ENCODE results near the gene MYO1D.
"Not testable (repeated sequence)": the region's sequence is repeated elsewhere in the genome, so short reads cannot be mapped to it uniquely, and the experiment has no call there.

The MYO1D gene

GRCh38 chr17:32731556-32732295 lies 145.2 kb downstream of the MYO1D start:
- Mint-ChIP-seq H3K27me3 (no peaks in the 10 kb centered on the region), H3K9me3 (no peaks in the 10 kb centered on the region), H3K4me1 (no peaks in the 10 kb centered on the region), H3K4me3 (no peak overlapping the region), H3K36me3 (peaks cover 2% of the 10 kb centered on the region), H3K27ac (no peak overlapping the region)

- no peak overlapping the region for H3K27ac Mint-ChIP-seq
- no peaks in the 10 kb centered on the region for H3K4me1 Mint-ChIP-seq
- H3K9me3 Mint-ChIP-seq, result peaks cover 7% of the 10 kb centered on the region
- no peaks in the 10 kb centered on the region for H3K27me3 Mint-ChIP-seq
- H3K4me3 Mint-ChIP-seq, result no peak overlapping the region
- H3K36me3 Mint-ChIP-seq, result peaks cover 12% of the 10 kb centered on the region
Observed at GRCh38 chr17:32727681-32728080, 149.2 kb downstream of the MYO1D start.

- H3K36me3 Mint-ChIP-seq, result peaks cover 12% of the 10 kb centered on the region
- no peak overlapping the region for H3K4me3 Mint-ChIP-seq
- H3K27ac Mint-ChIP-seq, result no peak overlapping the region
- peaks cover 7% of the 10 kb centered on the region for H3K9me3 Mint-ChIP-seq
- H3K27me3 Mint-ChIP-seq, result no peaks in the 10 kb centered on the region
- no peaks in the 10 kb centered on the region for H3K4me1 Mint-ChIP-seq
Observed at GRCh38 chr17:32725697-32726096, 151.2 kb downstream of the MYO1D start.

GRCh38 chr17:32723310-32723955 lies 153.5 kb downstream of the MYO1D start:
- Mint-ChIP-seq H3K9me3 (peaks cover 7% of the 10 kb centered on the region), H3K27ac (no peak overlapping the region), H3K4me3 (no peak overlapping the region), H3K36me3 (peaks cover 14% of the 10 kb centered on the region), H3K4me1 (no peaks in the 10 kb centered on the region), H3K27me3 (no peaks in the 10 kb centered on the region)

GRCh38 chr17:32722733-32723132 lies 154.2 kb downstream of the MYO1D start:
- Mint-ChIP-seq H3K4me1 (no peaks in the 10 kb centered on the region), H3K4me3 (no peak overlapping the region), H3K36me3 (peaks cover 14% of the 10 kb centered on the region), H3K9me3 (peaks cover 7% of the 10 kb centered on the region), H3K27ac (no peak overlapping the region), H3K27me3 (no peaks in the 10 kb centered on the region)

GRCh38 chr17:32720671-32721070 lies 156.3 kb downstream of the MYO1D start:
- H3K27ac Mint-ChIP-seq, result no peak overlapping the region
- H3K36me3 Mint-ChIP-seq, result peaks cover 16% of the 10 kb centered on the region
- H3K4me3 Mint-ChIP-seq, result no peak overlapping the region
- no peaks in the 10 kb centered on the region for H3K4me1 Mint-ChIP-seq
- no peaks in the 10 kb centered on the region for H3K27me3 Mint-ChIP-seq
- peaks cover 6% of the 10 kb centered on the region for H3K9me3 Mint-ChIP-seq

GRCh38 chr17:32719689-32720088 lies 157.2 kb downstream of the MYO1D start:
- Mint-ChIP-seq H3K4me3 (no peak overlapping the region), H3K27ac (no peak overlapping the region), H3K9me3 (no peaks in the 10 kb centered on the region), H3K4me1 (no peaks in the 10 kb centered on the region), H3K27me3 (no peaks in the 10 kb centered on the region), H3K36me3 (peaks cover 9% of the 10 kb centered on the region)

- not testable (repeated sequence) for H3K36me3 Mint-ChIP-seq, H3K9me3 Mint-ChIP-seq, H3K27me3 Mint-ChIP-seq, H3K27ac Mint-ChIP-seq, H3K4me3 Mint-ChIP-seq, H3K4me1 Mint-ChIP-seq
Observed at GRCh38 chr17:32714922-32715321, 162.0 kb downstream of the MYO1D start.

- not testable (repeated sequence) for H3K27ac Mint-ChIP-seq, H3K27me3 Mint-ChIP-seq, H3K4me3 Mint-ChIP-seq, H3K36me3 Mint-ChIP-seq, H3K9me3 Mint-ChIP-seq, H3K4me1 Mint-ChIP-seq
Observed at GRCh38 chr17:32714206-32714605, 162.7 kb downstream of the MYO1D start.

- Mint-ChIP-seq H3K9me3 (no peaks in the 10 kb centered on the region), H3K36me3 (peaks cover 8% of the 10 kb centered on the region), H3K27ac (no peak overlapping the region), H3K27me3 (no peaks in the 10 kb centered on the region), H3K4me1 (no peaks in the 10 kb centered on the region), H3K4me3 (no peak overlapping the region)
Observed at GRCh38 chr17:32713081-32713480, 163.8 kb downstream of the MYO1D start.

- H3K27me3 Mint-ChIP-seq, result no peaks in the 10 kb centered on the region
- H3K9me3 Mint-ChIP-seq, result no peaks in the 10 kb centered on the region
- no peak overlapping the region for H3K27ac Mint-ChIP-seq
- peaks cover 6% of the 10 kb centered on the region for H3K36me3 Mint-ChIP-seq
- no peaks in the 10 kb centered on the region for H3K4me1 Mint-ChIP-seq
- no peak overlapping the region for H3K4me3 Mint-ChIP-seq
Observed at GRCh38 chr17:32709562-32709961, 167.4 kb downstream of the MYO1D start.

- Mint-ChIP-seq H3K4me3 (no peak overlapping the region), H3K27me3 (no peaks in the 10 kb centered on the region), H3K27ac (no peak overlapping the region), H3K4me1 (no peaks in the 10 kb centered on the region), H3K36me3 (no peaks in the 10 kb centered on the region), H3K9me3 (no peaks in the 10 kb centered on the region)
Observed at GRCh38 chr17:32701871-32702270, 175.1 kb downstream of the MYO1D start.

- no peak overlapping the region for H3K27ac Mint-ChIP-seq
- no peaks in the 10 kb centered on the region for H3K9me3 Mint-ChIP-seq
- H3K27me3 Mint-ChIP-seq, result no peaks in the 10 kb centered on the region
- H3K4me1 Mint-ChIP-seq, result no peaks in the 10 kb centered on the region
- H3K36me3 Mint-ChIP-seq, result no peaks in the 10 kb centered on the region
- H3K4me3 Mint-ChIP-seq, result no peak overlapping the region
Observed at GRCh38 chr17:32699247-32699646, 177.7 kb downstream of the MYO1D start.

GRCh38 chr17:32697728-32698625 lies 178.9 kb downstream of the MYO1D start:
- Mint-ChIP-seq H3K27ac (no peak overlapping the region), H3K4me1 (no peaks in the 10 kb centered on the region), H3K36me3 (no peaks in the 10 kb centered on the region), H3K9me3 (no peaks in the 10 kb centered on the region), H3K27me3 (peaks cover 2% of the 10 kb centered on the region), H3K4me3 (no peak overlapping the region)

- peaks cover 2% of the 10 kb centered on the region for H3K27me3 Mint-ChIP-seq
- H3K4me3 Mint-ChIP-seq, result no peak overlapping the region
- no peak overlapping the region for H3K27ac Mint-ChIP-seq
- no peaks in the 10 kb centered on the region for H3K9me3 Mint-ChIP-seq
- H3K4me1 Mint-ChIP-seq, result no peaks in the 10 kb centered on the region
- H3K36me3 Mint-ChIP-seq, result no peaks in the 10 kb centered on the region
Observed at GRCh38 chr17:32696426-32696825, 180.5 kb downstream of the MYO1D start.

- H3K27ac Mint-ChIP-seq, result no peak overlapping the region
- H3K9me3 Mint-ChIP-seq, result no peaks in the 10 kb centered on the region
- no peak overlapping the region for H3K4me3 Mint-ChIP-seq
- H3K4me1 Mint-ChIP-seq, result no peaks in the 10 kb centered on the region
- H3K27me3 Mint-ChIP-seq, result peaks cover 2% of the 10 kb centered on the region
- H3K36me3 Mint-ChIP-seq, result no peaks in the 10 kb centered on the region
Observed at GRCh38 chr17:32695864-32696263, 181.1 kb downstream of the MYO1D start.

Measured in activated naive CD4-positive, alpha-beta T cell treated with anti-CD3 and anti-CD28 coated beads, Interleukin-2, amount 50 U/mL, for 24 hours (primary cell).